HG02884 (cell line): Measurements from ENCODE around the gene TLCD1.

Experiments
- ATAC-seq: cut with Tn5 transposase; IDR thresholded peaks from one replicate; pipeline ENCODE4 v1.9.1; 2021; ENCODE audit warnings: mild to moderate bottlenecking, moderate library complexity; ENCODE audit not compliant: unreplicated experiment

TLCD1 gene

GRCh38 chr17:28726226-28726626 is at the start of gene TLCD1:
TLCD1 (minus strand) TSS chr17:28726233; CDS start chr17:28726097, 136 bp downstream.
- no peak for ATAC-seq

GRCh38 chr17:28774206-28774605 is 48.2 kb upstream of the TLCD1 start:
- ATAC-seq: no peak

GRCh38 chr17:28773736-28774135 is 47.7 kb upstream of the TLCD1 start:
- no peak for ATAC-seq

- ATAC-seq: no peak
Observed at GRCh38 chr17:28765038-28765437, 39.0 kb upstream of the TLCD1 start.

- no peak for ATAC-seq
Observed at GRCh38 chr17:28763804-28764266, 37.8 kb upstream of the TLCD1 start.

GRCh38 chr17:28763137-28763799 is 37.2 kb upstream of the TLCD1 start:
- ATAC-seq: no peak

- ATAC-seq: no peak
Observed at GRCh38 chr17:28760601-28761562, 34.8 kb upstream of the TLCD1 start.

GRCh38 chr17:28759256-28759865 is 33.3 kb upstream of the TLCD1 start:
- no peak for ATAC-seq

GRCh38 chr17:28758411-28759121 is 32.5 kb upstream of the TLCD1 start:
- no peak for ATAC-seq

GRCh38 chr17:28756049-28756804 is 30.2 kb upstream of the TLCD1 start:
- no peak for ATAC-seq

- no peak for ATAC-seq
Observed at GRCh38 chr17:28755486-28755885, 29.5 kb upstream of the TLCD1 start.

- no peak for ATAC-seq
Observed at GRCh38 chr17:28751600-28752366, 25.8 kb upstream of the TLCD1 start.

GRCh38 chr17:28750178-28751047 is 24.4 kb upstream of the TLCD1 start:
- no peak for ATAC-seq

GRCh38 chr17:28749516-28750177 is 23.6 kb upstream of the TLCD1 start:
- ATAC-seq: no peak

GRCh38 chr17:28748852-28749515 is 23.0 kb upstream of the TLCD1 start:
- no peak for ATAC-seq

- ATAC-seq: no peak
Observed at GRCh38 chr17:28747801-28748750, 22.0 kb upstream of the TLCD1 start.
